NK-92 (cell line): ENCODE data around the gene XDH.

ENCODE experiments used
- DNase-seq: peaks from one replicate; lab custom pipeline; 2025; ENCODE audit not compliant: unreplicated experiment; lab: John Stamatoyannopoulos, UW

The XDH gene

DNA sequence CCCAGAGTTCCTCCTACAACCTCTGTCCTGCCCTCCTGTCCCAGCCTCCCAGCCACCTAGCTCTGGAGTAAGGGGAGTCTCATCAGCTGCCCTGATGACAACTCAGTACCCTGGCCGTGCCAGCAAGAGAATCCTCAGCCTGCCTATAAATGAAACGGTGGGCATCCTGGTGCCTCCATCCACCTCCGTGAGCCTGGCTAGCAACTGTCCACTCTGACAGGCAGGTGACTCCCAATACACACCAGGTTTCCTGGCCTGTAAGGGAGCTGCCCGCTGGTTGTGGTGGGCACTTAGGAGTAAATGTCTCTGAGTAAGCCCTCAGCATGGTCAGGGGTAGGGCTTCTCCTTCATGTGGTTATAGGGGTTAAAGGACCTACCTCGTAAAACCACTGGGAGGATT lies 81.5 kb downstream of the XDH start:
- DNase-seq, result no peak

DNA sequence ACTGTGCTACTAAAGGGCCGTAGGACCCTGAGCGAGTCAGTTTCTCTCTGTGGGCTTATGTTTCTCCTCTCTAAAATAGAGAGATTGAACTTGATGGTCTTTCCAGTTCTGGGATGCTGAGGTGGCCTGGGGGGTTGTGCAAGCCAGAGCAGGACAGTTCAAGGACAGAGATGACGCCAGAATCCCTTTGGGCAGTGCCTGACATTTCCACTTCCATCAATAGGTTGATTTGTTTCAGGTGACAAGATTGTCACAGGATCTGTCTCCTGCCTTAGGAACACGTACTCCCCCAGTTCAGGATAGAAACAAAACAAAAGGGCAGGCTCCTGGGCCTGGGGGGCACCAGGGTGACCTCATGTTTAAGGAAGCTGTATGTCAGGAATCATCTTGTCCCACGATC lies 82.0 kb downstream of the XDH start:
- no peak for DNase-seq

DNA sequence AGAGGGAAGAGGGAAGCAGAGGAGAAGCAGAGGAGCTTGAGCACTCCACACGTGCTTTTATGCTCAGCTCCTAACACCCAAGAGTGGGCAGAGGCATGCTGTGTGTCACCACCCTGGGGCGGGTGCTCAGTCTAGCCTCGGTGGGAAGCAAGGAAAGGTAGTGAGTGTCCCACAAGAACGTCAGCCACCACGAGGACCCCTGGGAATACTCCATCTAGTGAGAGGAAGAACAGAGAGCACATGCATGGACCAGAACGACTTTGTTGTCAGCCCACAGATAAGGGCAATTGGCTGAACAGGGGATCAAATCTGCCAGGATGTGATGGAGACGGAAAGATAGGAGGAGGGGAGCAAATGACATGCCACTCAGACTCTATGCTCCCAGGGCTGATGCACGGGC lies 83.4 kb downstream of the XDH start:
- no peak for DNase-seq

DNA sequence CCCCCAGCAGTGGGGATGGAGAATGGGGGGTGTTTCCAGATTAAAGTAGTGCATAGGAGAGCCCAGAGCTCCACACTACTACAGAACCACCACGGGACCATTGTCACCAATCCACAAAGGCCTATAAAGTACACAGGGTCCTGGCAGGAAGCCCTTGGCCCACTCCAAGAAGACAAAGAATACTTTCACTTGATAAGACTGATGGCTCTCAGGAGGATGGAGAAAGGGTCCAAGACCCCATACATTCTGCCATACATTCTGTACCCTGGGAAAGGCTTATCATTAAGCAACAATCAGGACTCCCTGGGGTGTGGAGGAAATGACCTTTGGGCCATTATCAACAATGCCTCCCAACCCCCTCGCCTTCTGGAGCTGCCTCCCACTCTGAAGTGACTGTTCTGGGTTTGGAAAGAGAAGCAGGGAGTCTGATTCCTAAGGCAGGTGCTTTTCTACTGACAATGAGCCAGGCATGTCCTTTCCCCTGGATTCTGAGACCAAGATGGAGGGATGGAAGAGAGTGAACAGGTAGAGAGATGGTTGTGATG lies 85.4 kb downstream of the XDH start:
- no peak for DNase-seq

DNA sequence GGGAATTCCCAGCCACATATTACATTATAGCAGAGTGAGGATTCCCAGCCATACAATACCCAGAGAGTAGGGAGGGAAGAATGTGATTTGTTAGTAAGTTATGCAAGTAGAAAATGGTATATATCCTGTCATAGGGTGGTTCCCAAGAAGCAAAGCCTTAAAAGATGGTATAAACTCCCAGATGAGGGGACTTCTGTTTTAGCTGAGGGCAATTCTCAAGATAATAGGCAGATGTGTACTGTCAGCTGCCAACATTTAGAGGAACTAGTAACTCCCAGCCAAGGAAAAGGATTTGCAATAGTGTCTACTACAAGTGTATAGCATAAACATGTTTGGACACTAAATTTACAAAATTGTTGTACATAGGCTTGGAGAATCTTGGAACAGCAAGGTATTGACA lies 86.5 kb downstream of the XDH start:
- DNase-seq, result no peak

DNA sequence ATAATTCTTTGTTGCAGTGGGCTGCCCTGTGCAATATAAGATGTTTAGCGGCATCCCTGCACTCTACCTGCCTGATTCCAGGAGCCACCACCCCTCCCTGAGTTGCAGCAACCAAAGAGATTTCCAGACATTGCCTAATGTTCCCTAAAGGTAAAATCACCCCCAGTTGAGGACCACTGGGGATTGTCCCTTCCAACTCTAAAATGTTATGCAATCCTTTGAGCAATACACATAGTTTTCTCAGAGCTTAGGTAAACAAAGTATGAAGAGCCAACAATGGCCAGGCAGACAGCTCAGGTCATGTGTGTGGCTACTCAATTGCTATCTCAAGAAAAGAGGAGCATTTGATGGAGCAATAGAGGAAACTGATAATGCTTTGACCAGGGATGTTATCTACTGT lies 87.0 kb downstream of the XDH start:
- no peak for DNase-seq

DNA sequence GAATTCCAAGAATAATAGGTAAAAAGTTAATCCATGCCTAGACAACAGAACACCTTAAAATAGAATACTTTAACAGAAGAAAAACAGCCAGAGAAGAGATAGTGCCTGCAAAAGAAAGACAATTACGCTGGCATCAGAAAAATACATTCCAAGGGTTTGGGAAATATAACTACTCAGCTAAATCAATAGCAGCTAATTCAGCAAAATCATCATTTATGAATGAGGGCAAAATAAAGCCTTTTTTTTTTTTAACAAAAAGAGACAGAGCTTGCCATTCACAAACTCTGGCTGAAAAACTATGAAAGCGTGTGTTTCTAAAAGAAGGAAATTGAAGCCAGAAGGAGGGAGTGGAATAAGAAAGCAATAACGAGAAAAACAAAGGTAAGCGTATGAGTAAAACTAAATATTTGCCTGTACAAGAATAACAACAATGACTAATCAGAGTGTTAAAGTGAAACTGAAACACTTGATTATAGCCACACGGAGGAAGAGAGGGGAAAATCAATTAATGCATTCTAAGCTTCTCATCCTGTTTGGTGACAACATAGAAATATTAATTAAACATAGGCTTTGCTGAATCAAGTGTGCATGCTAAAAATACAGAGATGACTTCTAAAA lies 90.4 kb downstream of the XDH start:
- DNase-seq, result no peak

DNA sequence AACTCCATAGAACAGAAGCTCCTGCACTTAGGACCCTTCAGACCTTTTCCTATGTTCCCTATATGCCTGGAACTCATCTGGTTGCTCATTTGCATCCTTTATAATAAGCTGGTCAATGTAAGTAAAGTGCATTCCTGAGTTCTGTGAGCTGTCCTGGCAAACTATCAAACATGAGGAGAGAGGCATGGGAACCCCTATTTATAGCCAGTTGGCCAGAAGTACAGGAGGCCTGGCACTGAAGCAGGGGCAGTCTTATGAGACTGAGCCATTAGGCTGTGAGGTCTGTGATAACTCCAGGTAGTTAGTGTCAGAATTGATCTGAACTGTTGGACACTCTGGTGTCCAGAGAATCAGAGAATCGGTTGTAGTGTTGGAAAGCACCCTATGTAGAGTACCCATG lies 92.2 kb downstream of the XDH start:
- no peak for DNase-seq

DNA sequence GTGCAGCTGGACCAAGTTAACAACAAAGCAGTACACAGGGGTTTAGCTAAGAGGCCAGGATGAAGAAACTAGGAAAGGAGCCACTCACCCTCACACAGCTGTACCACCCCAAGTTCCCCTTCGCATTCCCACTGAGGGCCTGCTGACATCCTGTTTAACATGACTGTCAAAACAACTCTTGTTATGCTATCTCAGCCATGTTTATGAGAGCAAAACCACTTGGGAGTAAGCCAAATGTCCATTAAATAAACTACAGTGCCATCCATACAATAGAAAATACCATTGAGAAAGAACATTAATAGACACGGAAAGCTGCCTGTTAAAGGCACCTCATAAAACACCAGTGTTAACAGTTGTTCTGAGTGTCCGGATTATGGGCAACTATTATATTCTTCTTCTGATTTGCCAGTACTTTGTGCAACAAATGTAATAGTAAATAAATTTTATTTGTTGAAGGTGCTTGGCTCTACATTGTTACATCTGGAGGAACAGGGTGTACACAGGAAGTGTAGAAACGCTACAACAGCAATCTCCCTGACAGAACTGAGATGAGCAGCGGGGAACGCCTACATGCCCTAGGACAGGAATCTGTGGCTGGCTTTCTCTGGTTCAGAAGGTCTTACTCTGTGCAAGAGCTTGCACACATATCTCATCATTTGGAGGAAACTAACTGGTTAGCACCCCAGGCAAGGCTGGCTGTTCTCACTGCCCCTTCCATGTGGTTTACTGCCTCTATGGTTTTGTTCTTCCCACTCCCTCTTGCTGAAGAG lies 95.0 kb downstream of the XDH start:
- no peak for DNase-seq

DNA sequence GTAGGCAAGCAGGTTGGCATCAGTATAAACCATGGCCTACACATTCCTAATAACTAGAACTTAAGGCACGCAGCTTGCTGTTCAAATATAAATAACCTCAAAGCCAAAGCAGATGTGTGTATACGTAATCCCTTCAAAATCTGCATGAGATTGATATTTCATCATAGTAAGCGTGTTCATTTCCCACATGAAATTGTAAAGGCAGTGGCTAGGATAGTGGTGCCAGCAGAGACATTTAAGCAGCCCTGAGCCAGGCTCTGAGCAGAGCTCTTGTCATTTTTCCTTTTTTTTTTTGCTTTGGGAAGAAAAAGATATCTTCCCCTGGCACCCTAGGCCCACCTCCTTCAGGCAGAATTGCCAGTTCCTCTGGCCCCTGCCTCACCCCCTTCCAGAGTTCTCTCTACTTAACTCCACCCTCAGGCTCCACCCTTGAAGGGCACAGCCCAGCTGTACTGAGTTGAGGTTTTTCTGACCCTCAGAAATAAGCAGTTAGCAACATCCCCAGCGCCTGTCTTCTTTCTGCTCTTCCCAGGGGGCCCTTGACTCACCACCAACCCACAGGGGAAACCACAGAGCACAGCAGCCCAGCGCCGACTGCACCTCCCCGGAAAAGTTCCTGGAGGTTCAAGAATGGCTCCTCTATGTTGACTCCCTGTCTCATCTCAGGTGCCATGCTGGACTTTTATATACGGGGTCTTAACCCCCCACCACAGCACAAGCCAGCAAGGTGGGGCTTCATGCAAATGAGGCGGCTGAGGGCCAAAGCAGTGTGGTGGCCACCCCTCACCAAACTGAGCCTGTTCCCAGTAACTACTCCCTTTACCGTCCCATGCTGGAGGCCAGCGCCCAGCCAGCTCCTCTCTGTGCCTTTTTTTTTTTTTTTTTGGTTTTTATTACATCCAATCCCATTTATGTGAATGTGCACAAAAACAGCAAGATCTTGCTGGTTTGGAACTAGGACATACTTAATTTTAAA lies 95.9 kb downstream of the XDH start:
- no peak for DNase-seq

DNA sequence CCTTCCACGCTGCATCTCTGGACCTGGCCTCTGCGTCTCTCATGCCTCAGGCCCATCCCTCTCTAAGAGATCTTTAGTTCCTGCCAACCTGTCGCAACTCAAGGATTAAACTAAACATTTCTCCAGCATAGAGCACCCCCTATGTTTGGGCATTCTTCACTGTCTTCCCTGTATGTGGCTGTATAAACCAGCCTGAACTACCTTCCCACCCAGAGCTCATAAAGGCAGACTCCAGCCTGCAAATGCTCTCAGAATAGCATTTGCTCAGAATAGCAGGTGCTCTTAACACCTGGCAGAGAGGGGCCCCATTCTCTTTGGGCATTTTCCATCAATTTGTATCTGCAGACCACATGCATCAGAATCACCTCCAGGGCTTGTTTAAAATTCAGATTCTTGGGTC lies 97.1 kb downstream of the XDH start:
- no peak for DNase-seq

DNA sequence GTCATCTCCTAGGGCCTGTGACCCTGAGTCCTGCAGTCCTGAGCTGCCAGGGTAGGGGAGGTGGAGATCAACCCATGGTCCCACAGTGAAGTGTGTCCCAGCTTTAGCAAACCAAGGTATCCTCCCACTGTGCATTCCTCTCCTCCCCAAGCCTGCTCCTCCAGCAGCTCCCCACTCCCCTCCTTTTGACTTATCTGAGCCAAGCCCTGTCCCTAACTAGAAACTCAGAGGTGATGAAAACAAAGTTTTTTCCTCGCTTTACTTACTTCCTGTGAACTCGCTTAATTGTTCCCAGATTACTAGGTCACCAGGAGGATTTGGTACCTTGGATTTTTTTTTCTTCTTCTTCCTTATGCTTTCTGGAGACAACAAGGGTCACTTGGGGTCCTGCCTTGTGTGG lies 99.8 kb downstream of the XDH start:
- no peak for DNase-seq

DNA sequence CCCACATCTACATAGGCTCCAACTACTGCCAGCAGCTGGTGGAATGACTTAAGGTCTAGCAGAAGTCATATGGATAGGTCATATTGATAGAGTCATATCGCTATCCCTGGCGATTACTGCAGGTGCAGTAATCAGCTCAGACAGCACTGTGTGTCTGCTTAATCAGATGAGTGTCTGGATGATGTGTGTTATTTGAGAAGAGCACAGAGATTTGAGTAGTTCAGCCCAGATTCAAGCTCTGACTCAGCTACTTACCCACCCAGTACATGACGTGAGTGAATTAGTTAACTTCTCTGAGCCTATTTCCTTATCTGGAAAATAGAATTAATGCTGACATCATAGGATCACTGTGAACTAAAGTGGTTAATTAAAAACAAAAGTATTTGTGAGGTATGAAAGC lies 101.6 kb downstream of the XDH start:
- no peak for DNase-seq

DNA sequence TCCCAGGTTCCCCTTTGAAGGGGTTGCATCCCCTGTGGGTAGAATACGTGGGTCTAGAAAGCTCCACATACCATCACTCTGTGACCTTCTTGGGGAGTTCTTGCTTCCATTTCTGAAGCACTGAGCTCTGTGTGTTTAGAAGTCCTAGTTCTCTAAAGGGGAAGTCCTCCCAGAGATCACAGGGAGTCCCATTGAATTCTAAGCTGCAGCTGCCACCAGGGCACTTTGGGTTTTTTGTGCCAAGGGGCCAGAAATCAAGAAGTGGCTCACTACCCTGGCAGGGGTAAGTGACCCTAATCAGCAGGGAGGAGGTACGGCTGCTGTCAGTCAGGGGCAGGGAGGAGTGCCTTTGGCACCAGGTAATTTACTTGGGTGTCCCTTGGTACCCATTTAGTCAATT lies 109.7 kb downstream of the XDH start:
- DNase-seq, result no peak

DNA sequence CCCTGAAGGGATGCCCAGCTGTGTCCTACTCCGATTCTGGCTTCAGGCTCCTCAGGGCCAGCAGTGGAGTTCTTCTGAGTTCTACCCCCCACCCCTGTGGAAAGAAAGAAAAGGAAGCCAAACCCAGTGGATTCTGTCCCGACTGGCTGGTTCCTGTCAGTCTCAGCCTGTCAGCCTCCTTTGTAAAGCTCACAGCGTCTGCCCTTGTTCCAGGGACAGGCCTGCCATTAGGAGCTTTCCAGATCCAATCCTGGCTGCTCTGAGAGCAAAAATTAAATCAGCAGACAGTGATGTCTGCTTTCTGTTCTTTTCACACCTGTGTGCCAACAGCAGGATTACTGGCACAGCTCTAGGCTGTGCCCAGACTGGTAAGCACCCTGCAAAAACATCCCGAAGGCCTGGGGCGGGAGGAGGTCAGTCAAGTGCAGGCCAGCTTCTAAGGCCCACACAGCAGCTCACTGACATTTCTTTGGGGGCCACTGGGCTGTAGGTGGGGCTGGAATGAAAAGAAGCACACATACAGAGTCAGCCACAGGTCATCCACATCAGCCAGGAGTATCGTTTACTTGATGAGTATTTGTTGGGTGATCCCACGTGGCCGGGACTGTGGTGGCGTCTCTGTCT lies 111.5 kb downstream of the XDH start:
- no peak for DNase-seq

DNA sequence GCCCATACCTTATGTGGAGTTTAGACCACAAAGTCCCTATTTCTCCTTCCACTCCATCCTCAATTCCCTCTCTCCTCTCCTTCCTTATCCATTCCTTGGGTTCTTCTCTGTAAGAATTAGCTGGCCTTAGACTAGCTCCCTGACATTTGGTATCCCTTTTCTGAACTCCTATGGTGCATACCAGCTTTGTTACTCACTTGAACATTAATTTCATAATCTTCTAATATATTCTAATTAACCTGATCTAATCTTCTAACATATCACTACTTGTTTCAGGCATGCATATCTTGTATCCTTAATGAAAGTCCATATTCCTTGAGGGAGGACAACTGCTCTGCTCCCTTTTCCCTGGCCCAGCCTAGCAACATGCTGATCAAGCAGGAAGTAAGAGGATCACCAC lies 114.2 kb downstream of the XDH start:
- DNase-seq, result no peak

DNA sequence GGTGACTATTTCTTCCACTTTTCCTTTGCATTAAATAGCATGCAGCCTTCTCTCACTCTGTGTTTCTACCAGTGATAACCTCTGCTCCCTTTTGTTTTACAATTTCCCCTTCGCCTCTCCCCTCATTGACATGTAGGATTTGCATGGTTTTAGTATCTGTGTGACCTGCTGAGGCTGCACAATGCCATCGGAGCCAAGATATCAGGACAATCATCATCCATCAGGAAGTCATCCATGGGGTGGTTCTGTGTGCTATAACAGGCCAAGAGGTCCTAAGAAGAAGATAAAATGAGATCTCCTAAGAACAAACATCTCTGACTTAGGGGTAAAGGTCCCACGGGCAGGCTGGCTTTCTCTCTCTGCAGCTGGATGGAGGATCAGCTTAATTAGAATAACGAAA lies 115.0 kb downstream of the XDH start:
- no peak for DNase-seq

DNA sequence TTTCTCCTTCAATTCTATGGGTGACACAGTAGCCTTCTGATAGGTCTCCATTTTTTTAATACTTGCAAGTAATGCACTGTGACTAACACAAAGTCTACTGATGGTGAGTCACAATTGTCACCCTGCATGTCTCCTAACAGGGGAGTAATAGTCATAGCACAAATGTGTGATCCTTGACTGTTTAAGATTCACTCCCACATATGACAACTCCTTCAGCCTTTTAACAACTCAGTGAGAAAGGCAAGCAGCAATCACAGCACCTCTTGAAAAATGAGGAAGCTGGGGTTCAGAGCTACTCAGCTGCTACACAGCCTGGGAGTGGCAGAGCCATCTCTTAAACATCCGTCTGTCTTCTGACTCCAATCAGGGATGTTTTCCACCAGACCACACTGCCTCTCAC lies 116.8 kb downstream of the XDH start:
- DNase-seq, result no peak

DNA sequence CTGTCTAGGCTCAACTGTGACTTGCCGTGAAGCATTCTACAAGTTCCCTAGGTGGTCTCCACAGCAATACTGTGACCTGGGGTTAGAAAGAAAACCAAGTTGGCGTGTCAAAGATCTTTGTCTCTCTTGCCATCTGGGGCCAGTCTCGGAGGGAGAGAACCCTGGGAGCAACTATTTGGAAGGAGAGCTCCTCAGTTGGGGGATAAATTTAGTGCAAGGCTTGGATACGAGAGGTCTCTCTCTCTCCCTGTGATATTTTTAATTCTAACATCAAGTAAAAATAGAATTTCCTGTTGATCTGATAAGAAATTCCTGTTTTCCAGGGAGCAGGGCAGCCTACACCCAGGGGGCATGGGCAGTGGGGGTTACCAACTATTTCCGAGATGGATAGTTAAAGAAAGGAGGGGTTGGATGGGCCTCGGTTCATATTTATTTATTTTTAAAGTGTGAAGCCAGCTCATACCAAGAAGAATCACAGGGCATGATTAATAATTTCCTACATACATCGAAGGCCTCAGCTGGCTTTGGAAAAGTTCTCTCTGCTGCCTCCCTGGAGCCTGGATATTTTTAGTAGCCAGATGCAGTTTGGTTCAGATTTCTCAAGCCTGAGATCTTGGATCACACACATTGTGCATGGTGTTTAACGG lies 117.8 kb downstream of the XDH start:
- DNase-seq, result no peak

DNA sequence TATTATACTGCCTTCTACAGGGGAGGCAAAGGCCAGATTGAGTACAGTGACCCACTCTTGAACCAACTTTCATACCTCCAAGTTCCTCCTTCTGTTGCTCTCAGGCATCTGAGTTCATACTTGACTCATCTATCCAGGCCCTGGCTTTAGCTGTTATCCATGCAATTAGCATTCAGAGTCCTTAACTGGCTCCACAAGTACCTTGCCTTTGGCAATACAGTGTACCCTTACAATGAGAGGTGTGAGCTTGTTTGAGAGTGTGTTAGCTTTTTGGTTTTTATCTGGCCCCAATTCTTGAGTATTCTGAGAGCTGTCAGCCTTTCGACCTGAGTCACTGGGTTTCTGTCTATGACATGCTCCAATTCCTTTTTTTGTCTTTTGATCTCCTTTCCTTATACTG lies 120.3 kb downstream of the XDH start:
- no peak for DNase-seq

DNA sequence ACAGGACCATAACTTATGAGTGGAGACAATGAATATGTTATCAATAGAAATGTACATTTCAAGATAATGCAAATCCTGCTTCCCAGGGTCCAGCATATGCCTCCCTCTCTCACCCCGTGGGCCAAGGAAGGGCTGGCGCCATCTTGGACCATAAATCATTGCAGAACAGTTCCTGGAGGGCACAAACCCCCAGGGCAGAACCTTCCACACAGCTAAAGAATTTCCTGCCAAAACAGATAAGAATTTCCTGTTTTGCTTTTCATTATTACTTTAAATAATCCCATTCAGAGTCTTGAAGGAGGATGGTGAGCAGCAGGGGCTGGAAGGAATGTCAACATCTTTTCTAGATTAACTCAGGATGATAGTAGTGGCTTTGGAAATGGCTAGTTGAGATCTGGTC lies 126.9 kb downstream of the XDH start:
- no peak for DNase-seq
